ENCODE results near the gene SAMD4A. TPM values are rescaled to one million over a fixed set of nuclear protein-coding genes. Genes with fewer than 3 reads are reported as not detected.

Gene SAMD4A
- total RNA-seq, 1 experiment from 2014 or later, result 9.6 TPM

DNA sequence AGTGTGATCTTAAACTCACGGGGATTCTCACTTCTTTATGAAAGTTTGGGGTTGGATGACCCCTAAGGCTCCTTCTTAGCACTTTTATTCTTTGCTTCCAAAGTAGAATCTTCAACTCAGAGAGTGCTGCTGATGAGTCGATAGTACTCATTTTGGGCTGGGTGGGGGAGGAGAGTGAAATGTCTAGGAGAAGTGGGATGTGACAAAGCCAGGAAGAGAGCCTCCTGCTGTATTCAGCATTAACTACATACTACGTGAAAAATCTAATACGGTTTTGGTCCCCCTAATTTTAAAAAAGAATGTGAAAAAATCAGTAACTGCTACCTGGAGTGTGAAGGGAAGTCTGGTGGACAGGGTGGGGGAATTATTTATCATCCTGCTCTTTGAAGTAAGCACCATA, 148.3 kb downstream of the SAMD4A start:
- Histone ChIP-seq H2BK20ac (ENCODE audit: low read depth, low read length, poor library complexity, severe bottlenecking) (no peak overlapping the region), H2BK5ac (ENCODE audit: insufficient read length, low read length) (no peak overlapping the region), H4K5ac (ENCODE audit: insufficient read length, low read depth, low read length) (no peak overlapping the region), H3K23me2 (ENCODE audit: insufficient read length, low read depth, low read length, poor library complexity, severe bottlenecking) (no peaks in the 10 kb centered on the region), H3K27me3 (ENCODE audit: insufficient read depth, low read length) (no peaks in the 10 kb centered on the region), H4K91ac (ENCODE audit: insufficient read length, low read depth, low read length) (no peak overlapping the region), H3K14ac (ENCODE audit: insufficient read depth, low read length) (no peak overlapping the region), H3T11ph (ENCODE audit: low read length) (no peak overlapping the region), H3K4ac (ENCODE audit: low read depth, low read length) (no peak overlapping the region), H3K56ac (ENCODE audit: insufficient read length, low read depth, low read length) (no peak overlapping the region), H2BK12ac (ENCODE audit: insufficient read length, low read depth, low read length) (no peak overlapping the region), H3K23ac (ENCODE audit: insufficient read length, low read depth, low read length) (no peak overlapping the region), H2BK15ac (ENCODE audit: low read depth, low read length) (no peak overlapping the region), H2AK5ac (ENCODE audit: insufficient read length, low read length) (no peak overlapping the region), H4K8ac (replicated peaks; ENCODE audit: insufficient read length, low read depth, low read length) (no peak overlapping the region), H3K18ac (ENCODE audit: insufficient read length, low read depth, low read length) (no peak overlapping the region), H3K27ac (ENCODE audit: insufficient read length, low read depth, low read length) (no peak overlapping the region), H3K79me1 (ENCODE audit: insufficient read depth, low read depth, low read length, poor library complexity, severe bottlenecking) (no peaks in the 10 kb centered on the region), H3K9me3 (ENCODE audit: control insufficient read depth, low read depth, low read length) (no peaks in the 10 kb centered on the region), H3K79me2 (ENCODE audit: insufficient read depth, low read length) (peaks cover 2% of the 10 kb centered on the region; the same call in 1 of the 2 replicates), H3K4me1 (ENCODE audit: insufficient read depth, low read length) (no peaks in the 10 kb centered on the region), H3K9ac (ENCODE audit: extremely low read depth, insufficient read length, low read length) (no peak overlapping the region), H2BK120ac (ENCODE audit: low read depth, low read length, poor library complexity, severe bottlenecking) (no peak overlapping the region), H3K4me2 (ENCODE audit: insufficient read depth, insufficient read length, low read length) (no peak overlapping the region), H2AFZ (ENCODE audit: low read length) (no peak overlapping the region), H4K20me1 (ENCODE audit: control insufficient read depth, insufficient read depth, insufficient read length) (no peaks in the 10 kb centered on the region)
- H3K9me3 Mint-ChIP-seq, result no peaks in the 10 kb centered on the region; a peak in 2 of 5 replicates
- peaks cover 0 to 3% of the 10 kb centered on the region in 2 experiments; a peak in 2 of 4 replicates for H3K4me1 Mint-ChIP-seq
- no peak overlapping the region for H3K4me3 Mint-ChIP-seq
- H3K27me3 Mint-ChIP-seq (ENCODE audit: low read depth), result no peaks in the 10 kb centered on the region; the same call in 1 of the 2 replicates
- TF ChIP-seq, protein P1, sequence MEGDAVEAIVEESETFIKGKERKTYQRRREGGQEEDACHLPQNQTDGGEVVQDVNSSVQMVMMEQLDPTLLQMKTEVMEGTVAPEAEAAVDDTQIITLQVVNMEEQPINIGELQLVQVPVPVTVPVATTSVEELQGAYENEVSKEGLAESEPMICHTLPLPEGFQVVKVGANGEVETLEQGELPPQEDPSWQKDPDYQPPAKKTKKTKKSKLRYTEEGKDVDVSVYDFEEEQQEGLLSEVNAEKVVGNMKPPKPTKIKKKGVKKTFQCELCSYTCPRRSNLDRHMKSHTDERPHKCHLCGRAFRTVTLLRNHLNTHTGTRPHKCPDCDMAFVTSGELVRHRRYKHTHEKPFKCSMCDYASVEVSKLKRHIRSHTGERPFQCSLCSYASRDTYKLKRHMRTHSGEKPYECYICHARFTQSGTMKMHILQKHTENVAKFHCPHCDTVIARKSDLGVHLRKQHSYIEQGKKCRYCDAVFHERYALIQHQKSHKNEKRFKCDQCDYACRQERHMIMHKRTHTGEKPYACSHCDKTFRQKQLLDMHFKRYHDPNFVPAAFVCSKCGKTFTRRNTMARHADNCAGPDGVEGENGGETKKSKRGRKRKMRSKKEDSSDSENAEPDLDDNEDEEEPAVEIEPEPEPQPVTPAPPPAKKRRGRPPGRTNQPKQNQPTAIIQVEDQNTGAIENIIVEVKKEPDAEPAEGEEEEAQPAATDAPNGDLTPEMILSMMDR (conservative IDR thresholded peaks at IDR 0.05), result no peak
- no peak overlapping the region for H3K27ac Mint-ChIP-seq
- DNase-seq, result no peak
- H3K36me3 Mint-ChIP-seq (ENCODE audit: insufficient read depth in 1 of 3, low read depth in 3 of 3), result no peaks in the 10 kb centered on the region; a peak in 1 of 7 replicates
- WGBS (ENCODE audit: extremely low coverage, insufficient read length, low lambda C conversion rate), result no CpG with 5 or more reads among the region's 4 CpGs
